ENCODE results near the gene NTRK2.

Gene NTRK2

DNA sequence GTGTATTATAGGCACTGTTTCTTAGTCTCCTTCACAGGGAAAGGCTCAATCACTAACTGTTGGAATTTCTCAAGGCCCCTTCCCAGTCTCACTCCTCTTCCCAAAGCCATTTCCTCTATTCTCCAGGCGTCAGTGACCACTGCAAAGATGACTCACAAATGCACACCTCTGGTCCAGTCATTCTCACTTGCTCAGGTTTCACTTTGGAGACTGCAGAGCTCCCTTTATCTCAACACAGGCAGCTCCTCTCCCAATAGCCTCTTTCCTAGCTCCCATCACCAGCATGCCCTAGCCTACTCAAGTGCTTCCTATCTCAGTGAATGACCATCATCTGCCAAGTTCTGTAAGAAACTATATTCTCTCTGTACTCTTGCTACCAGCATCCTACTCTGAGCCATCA, 323.6 kb downstream of the NTRK2 start:
- no peak for DNase-seq

- peak; percentile 28 for DNase-seq
These were observed 326.5 kb downstream of the NTRK2 start for GRCh38 chr9:84996029-84996428.

DNA sequence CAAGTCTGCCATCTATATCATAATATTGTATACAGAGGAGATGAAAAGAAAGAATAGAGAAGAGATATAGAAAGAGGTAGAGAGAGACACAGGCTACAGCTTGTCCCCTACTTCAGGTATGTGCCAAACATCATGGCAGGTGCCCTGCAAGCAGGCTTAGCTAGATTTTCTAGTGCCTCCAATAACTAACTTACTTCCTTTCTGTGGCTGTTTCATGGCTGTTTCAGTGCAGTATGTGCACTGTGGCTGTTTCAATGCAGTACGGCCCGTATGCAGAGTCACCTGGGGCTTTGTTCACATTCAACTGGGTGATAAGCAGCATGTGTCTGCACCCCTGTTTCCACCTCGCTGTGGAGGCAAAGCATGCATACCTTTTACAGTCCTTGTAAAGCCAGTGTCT, 327.2 kb downstream of the NTRK2 start:
- no peak for DNase-seq

- DNase-seq: no peak
These were observed 327.9 kb downstream of the NTRK2 start for GRCh38 chr9:84997472-84997871.

DNA sequence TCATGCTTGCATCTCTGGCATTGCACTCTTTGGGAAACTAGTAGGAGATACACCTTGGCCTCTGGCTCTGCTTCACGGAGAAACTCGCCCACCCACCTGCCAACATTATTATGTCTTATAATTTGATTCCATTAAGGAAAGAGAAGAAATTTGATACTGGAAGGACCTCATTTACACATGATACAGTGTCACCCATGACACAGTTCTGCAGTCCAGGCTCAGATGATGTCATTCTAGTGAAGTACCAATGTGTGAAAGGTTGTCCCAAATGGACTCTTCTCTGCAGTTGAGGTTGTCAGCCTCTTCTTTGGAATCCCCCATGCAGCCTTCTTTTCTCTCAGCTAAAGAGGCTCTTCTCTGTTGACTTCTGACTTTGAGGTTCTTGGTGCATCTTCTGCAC, 329.1 kb downstream of the NTRK2 start:
- DNase-seq: no peak

DNA sequence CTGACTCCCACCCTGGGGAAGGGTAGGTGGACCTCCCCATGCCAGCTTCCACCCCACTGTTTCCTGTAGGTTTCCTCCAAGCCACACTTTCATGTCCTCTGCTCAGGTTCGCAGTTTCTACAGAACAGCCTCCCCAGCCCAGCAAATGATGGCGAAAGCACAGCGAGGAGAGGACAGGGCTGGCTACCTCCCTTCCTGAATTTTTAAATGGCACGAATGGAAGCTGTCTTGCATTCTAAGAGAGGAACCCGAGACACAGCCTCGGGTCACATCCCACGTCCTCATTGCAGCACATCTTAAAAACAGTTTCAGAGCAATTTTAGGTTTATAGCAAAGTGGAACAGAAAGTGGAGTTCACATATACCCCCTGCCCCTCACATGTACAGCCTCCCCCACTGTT, 330.3 kb downstream of the NTRK2 start:
- no peak for DNase-seq

- no peak for DNase-seq
These were observed 332.4 kb downstream of the NTRK2 start for GRCh38 chr9:85001925-85002324.

DNA sequence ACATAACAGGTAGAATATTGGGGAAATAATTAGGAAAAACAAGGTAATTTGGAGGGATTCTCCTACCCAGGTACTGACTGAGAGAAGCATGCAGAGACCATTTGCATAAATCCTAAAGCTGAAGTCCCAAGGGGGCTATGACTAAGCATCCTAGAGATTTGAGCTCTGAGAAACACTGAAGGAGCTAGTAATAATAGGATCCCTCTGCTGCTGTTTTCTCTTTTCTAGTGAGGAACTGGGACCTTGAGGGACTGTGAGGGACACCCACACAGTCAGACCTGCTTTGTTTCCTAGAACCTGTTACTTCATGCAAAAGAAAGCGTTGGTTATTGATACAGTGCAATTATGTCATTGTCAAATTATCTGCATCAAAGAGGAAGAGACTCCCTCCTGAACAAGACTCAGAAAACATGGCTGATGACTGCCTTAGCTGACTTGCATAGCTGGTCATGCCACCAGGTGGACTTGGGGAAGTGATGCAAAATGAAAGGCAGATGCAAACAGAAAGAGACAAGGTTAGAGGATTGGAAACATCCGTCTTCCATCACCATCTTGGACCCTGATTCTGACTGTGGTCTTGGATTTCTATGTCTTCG, 335.4 kb downstream of the NTRK2 start:
- peak; percentile 15 for DNase-seq

DNA sequence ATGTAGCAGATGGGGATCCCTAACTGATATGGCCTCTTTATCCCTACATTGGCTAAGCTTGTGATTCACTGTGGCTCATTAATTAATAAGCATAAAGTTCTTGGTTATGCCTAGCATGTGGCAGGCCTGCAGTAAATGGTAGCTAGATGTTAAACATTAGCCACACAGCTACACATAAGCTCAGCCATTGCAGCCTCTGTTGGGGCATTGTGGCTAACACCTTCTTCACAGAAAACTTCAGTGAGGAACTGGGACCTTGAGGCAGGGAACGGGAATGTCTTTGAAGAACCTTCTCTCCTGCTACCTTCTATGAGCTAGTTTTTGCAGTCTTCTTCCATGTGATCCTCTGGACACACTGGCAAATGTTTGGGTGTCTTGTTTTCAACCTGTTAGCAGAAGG, 338.2 kb downstream of the NTRK2 start:
- no peak for DNase-seq

GRCh38 chr9:85008215-85008614, 338.7 kb downstream of the NTRK2 start:
- DNase-seq: no peak

DNA sequence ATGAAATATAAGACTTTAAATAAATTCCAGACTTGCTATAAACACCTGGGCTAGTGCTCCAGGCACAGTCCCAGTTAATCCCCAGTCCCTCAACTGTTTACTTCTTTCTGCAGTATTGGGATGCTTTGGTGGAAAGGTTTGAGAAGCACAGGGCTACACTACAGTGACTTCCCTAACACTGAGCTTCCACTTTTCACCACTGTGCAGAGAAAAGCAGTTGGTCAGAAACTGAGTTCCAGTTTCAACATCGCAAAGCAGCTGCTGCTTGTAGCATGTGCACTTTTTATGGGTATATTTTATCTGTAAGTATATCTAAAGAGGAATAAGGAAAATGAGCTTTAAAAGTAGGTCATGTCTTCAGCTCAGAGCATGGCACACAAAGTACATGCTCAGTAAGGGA, 339.7 kb downstream of the NTRK2 start:
- DNase-seq: no peak

DNA sequence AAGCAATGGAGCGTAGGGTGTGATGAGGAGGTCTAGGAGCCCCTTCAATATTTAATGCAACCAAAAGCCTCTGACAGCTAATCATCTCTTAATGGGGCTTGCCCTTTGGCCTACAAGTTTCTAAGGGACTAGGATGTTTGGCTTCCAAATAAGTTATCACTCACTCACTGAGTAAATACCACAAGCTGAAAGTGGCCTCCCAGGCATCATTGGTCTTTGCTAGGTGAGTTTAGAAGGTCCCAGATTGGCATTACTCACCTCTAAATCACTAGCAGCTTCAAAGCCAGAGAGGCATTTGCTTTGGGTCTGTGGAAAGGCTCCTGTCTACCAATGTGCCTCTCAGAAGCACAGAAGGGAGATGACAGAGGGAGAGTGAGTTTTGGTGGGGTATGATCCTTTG, 344.2 kb downstream of the NTRK2 start:
- no peak for DNase-seq

DNA sequence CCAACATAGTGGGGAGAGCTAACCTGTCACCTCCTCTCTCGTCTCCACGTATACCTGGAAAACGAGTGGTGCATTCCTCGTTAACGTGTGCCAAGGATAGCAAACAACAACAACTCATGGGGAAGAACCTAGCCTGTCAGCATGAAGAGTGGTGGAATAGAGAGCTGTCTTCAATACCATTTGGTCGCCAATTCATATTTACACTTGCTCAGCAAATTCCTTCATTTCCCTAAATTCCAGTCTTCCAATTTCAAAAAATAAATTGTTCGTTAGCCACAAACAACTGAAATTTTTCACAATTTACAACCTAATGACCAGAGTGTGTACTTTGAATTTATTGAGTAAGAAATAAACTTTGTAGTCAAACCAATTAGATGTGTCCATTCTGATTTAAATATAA, 344.8 kb downstream of the NTRK2 start:
- DNase-seq: no peak

- no peak for DNase-seq
These were observed 347.0 kb downstream of the NTRK2 start for GRCh38 chr9:85016384-85017006.

DNA sequence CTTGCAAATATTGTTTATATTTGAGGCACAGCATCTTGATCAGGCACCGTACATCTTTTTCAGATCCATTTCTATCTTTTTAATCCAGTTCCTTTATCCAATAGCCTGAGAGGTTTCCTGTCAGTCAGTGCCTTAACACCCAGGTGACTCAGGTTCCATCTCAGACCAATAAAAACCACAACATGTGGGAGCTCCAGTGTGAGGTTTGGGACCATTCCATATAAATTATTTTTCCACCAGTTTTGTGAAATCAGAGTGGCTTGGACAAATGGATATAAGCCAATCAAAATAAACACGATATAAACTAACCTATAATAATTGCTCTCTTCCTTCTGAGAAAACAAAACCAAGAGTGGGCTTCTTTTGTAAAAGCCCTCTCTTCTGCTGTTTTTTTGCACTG, 351.3 kb downstream of the NTRK2 start:
- no peak for DNase-seq

DNA sequence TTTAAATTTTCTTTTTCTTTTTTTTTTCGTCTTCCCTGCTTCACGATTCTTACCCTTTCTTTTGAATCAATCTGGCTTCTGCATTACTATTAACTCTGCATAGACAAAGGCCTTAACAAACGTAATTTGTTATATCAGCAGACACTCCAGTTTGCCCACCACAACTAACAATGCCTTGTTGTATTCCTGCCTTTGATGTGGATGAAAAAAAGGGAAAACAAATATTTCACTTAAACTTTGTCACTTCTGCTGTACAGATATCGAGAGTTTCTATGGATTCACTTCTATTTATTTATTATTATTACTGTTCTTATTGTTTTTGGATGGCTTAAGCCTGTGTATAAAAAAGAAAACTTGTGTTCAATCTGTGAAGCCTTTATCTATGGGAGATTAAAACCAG, 352.2 kb downstream of the NTRK2 start:
- DNase-seq: no peak

GRCh38 chr9:85024374-85024773, 354.8 kb downstream of the NTRK2 start:
- no peak for DNase-seq

- DNase-seq: no peak
These were observed 356.1 kb downstream of the NTRK2 start for GRCh38 chr9:85025638-85026037.

- no peak for DNase-seq
These were observed 358.3 kb downstream of the NTRK2 start for GRCh38 chr9:85027870-85028269.

DNA sequence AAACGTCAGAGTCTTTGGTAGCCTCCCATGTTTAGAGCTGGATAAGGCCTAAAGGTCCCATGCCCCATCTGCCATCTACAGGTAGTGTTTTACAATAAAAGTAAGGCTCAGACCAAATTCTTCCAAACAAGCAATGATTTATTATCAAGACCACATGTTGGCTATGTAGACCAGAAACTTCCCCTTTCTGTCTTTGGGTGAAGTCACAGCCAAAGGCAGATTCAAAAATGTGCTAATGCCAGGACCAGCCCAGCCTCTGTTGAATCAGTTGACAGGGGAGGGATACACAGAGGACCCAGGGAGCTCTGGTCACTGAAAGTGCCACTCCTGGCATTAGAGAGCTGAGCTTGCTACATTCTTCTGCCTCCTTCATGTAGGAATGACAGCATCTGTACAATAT, 360.8 kb downstream of the NTRK2 start:
- DNase-seq: no peak

GRCh38 chr9:85036496-85036895, 367.0 kb downstream of the NTRK2 start:
- DNase-seq: no peak

DNA sequence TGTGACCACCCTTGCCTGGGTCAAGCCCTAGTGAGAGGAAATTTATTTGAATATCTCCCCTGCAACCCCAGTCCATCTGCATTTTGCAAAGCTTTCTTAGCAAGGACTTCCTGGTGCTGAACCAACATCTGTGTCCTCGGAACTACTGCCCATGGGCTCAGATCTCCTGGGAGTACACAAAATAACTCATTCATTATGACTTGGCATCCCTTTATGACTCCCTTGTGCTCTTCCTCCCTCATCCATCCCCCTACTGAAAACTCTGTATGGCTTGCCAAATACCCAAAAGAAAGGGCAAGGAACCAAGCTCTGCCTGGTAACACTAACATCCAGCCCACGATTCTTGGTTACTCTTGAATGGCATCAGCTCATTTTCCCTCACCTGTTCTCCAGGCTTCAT, 368.5 kb downstream of the NTRK2 start:
- no peak for DNase-seq

DNA sequence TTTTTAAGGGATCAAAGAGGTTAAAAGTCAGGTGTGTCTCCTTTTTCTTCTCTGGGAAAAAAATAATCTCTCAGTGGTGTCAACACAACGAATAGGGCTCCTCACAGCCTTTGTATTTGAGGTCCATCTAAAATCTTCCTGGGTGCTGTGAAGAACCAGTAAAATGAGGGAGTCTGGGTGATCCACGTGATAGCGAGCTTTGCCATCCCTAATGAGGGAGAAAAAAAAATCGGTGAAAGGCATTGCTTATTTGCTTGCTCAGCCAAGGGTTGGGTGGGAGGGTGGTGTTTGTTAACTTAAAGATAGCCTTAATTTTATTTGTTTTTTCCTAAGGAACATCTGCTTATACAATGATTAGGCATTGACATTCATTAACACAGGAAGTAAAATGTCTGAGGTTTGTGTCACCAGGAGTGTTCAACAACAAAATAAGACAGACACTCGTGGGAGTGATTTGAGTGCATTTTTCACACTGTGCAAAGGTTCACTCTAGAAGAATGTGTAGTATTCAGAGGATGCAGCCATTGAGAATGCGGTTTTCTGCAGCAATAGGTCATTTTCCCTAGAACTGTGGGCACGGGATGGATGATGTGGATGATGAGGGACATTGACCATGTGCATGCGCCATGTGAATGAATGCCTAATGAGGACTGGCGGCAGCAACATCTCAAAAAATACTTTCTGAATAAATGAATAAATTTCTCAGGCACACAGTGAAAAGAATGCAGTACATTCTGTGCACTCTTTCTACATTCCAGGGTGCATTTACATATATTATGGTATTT, 369.5 kb downstream of the NTRK2 start:
- DNase-seq: no peak

- no peak for DNase-seq
These were observed 370.6 kb downstream of the NTRK2 start for GRCh38 chr9:85040146-85040545.

Measured in fibroblast of skin of right biceps (primary cell).